OCI-LY3 (cell line): ENCODE data around the gene ACAD9.

Experiments used
- CTCF ChIP-seq: fragments of 200-600, 300-600 bp; sonication (generic); IDR thresholded peaks from 2 replicates; pipeline ENCODE4 v1.5.1; 2014; ENCODE audit warnings: antibody characterized with exemption, low read length, low read depth
- EZH2phosphoT487 ChIP-seq: fragments of 200-600 bp; shearing (Covaris generic); IDR thresholded peaks from 2 replicates; pipeline ENCODE4 v1.6.1; 2018; ENCODE audit warnings: antibody characterized with exemption, mixed run types, low read depth

DNA sequence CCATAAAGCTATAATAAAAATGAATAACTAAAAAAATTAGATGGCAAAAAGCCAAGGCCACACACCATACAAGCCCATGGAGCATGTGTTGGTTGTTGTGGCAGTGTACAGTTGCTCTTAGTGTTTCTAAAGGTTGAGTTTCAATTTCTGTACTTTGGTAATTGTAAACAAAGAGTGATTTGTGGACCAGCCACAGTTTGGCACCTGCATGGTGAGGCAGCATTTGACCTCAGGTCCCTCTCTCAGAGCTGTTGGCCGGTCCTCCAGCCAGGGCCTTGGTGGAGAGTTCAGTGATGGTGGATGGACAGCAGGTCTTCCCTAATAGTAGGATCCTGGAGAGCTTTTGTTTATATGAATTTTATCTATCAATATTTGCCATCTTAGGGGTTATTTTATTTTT, 5.6 kb downstream of the ACAD9 start:
- TF ChIP-seq CTCF (no peak), EZH2phosphoT487 (no peak)
